D341Med (cell line): ENCODE data around the gene IGSF23.
A peak's percentile ranks its signal among the peaks of the same experiment; 100 is the strongest.

ENCODE experiments used
- DNase-seq: peaks from one replicate; pipeline ENCODE4 v3.0.0; 2012; ENCODE audit warnings: low spot score

IGSF23 gene

GRCh38 chr19:44641501-44642265 lies 28.3 kb downstream of the IGSF23 start:
- DNase-seq: no peak

- DNase-seq: no peak
These were observed 29.0 kb downstream of the IGSF23 start for GRCh38 chr19:44642377-44642776.

- DNase-seq: peak; percentile 96
These were observed 30.4 kb downstream of the IGSF23 start, which contains the start of gene PVR for GRCh38 chr19:44643605-44644401. Gene PVR (plus strand): TSS chr19:44643910. CDS start chr19:44644097, 187 bp downstream.

GRCh38 chr19:44644402-44645016 lies 31.1 kb downstream of the IGSF23 start:
- DNase-seq: peak; percentile 80

- DNase-seq: no peak
These were observed 32.2 kb downstream of the IGSF23 start for GRCh38 chr19:44645407-44646048.

- no peak for DNase-seq
These were observed 32.7 kb downstream of the IGSF23 start for GRCh38 chr19:44646049-44646416.

- peak; percentile 19 for DNase-seq
These were observed 33.8 kb downstream of the IGSF23 start for GRCh38 chr19:44647144-44647543.

- DNase-seq: no peak
These were observed 35.4 kb downstream of the IGSF23 start for GRCh38 chr19:44648631-44649251.

GRCh38 chr19:44649578-44650145 lies 36.3 kb downstream of the IGSF23 start:
- no peak for DNase-seq

GRCh38 chr19:44653343-44653742 lies 40.0 kb downstream of the IGSF23 start:
- no peak for DNase-seq

GRCh38 chr19:44653977-44654774 lies 40.8 kb downstream of the IGSF23 start:
- no peak for DNase-seq

GRCh38 chr19:44657211-44657921 lies 44.0 kb downstream of the IGSF23 start:
- peak; percentile 87 for DNase-seq

GRCh38 chr19:44658069-44658733 lies 44.8 kb downstream of the IGSF23 start:
- DNase-seq: no peak

- no peak for DNase-seq
These were observed 46.7 kb downstream of the IGSF23 start for GRCh38 chr19:44660081-44660480.

- no peak for DNase-seq
These were observed 47.8 kb downstream of the IGSF23 start for GRCh38 chr19:44661205-44661604.

- no peak for DNase-seq
These were observed 48.5 kb downstream of the IGSF23 start for GRCh38 chr19:44661904-44662303.

- no peak for DNase-seq
These were observed 49.5 kb downstream of the IGSF23 start for GRCh38 chr19:44662691-44663385.

- no peak for DNase-seq
These were observed 50.6 kb downstream of the IGSF23 start for GRCh38 chr19:44663996-44664395.

GRCh38 chr19:44664976-44665375 lies 51.6 kb downstream of the IGSF23 start:
- DNase-seq: no peak
